Mucosa of gallbladder (tissue), 1 donor: ENCODE data around the gene MTCL3.

Experiments
- DNase-seq: peaks from one replicate; pipeline ENCODE4 v3.0.0-alpha.2; 2020; ENCODE audit warnings: low spot score
- donor health status: DM: no; HTN: no; CAD: no.

Gene MTCL3

DNA sequence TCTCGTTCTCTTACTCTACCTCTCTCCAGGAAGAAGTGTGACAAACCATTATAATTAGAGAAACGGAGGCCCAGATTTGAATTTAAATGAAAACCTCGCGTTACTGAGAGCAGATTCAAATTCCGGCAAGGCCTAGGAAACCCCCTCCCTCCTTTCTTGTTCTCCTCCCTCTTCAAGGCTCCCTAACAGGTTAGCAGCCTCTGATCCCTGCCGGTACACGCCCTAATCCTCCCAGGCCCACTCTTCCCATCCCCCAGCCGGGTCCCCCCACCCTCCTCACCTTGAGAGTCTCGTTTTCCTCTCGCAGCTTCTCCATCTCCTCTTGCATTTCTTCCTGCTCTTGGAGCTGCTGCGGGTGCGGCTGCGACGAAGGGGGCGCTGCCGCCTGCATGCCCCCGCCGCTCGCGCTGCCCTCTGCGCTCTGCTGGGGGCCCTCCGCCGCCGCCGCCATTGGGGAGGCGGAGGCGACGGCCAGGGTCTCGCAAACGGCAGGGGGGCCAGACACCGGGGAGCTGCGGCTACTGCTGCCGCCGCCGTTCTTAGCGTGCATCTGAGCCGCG, 3.8 kb downstream of the MTCL3 start:
- DNase-seq: no peak

DNA sequence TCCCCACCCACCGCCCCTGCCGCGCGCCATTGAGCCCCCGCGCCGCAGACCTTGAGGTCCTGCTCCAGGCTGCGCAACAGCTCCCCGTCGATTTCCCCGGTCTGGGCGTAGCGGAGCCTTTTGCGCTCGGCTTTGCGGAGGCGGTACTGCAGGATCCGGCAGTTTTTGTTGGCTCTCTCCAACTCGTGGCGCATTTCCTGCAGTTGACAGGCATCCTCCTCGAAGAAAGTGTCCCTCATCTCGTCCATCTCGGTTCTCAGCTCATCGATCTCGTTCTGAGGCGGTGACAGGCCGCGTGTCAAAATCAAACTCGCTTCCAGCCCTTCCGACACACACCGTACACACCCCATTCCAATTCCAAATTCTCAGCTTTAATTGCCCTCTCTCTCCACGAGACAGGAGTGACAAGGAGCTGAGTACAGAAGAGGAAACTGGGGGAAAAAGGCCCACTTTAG, 4.3 kb downstream of the MTCL3 start:
- DNase-seq: no peak

DNA sequence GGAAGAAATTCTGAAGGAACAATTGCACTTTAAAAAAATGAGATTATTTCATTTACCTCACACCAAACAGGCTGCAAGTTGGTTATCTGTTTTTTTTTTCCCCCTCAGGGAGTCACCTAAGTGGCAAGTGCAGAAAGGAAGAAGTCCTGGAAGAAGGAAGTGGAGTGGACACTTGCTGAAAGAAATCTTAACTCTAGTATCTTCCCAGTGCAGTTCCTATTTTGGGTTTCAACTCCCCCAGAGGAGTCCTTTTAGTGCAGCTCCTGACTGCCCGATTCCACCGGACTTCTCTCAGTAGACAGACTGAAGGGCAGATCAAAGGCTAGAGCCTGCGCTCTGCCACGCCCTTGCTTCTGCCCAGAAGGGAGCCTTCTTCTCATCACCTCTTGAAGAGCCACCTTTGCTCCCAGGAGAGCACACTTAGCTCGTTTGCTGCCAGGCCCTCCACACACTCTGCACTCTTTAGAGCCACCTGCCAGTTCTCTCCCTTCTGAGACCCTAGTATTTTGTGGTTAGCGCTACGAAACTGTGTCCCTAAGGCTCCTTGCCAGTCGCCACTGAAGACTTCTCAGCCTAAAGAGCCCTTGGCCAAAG, 4.9 kb downstream of the MTCL3 start:
- DNase-seq: no peak

DNA sequence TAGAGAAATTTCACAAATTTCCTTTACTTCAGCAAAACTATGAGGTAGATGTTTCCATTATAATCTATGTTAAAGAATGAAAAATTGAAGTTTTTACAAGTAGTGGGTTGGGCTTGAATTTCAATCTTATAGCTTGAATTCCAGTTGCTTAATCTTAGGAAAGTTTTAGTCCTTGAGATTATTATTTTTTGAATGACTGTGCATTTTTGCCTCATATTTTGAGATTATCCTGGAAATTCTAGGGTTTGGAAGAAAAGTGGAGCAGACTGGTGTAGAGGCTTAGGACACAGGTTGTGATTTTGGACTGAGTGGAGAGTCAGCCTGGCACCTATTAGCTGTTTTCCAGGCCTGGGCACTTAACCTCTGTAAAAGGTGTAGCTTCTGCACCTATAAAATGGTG, 5.7 kb downstream of the MTCL3 start:
- DNase-seq: no peak

DNA sequence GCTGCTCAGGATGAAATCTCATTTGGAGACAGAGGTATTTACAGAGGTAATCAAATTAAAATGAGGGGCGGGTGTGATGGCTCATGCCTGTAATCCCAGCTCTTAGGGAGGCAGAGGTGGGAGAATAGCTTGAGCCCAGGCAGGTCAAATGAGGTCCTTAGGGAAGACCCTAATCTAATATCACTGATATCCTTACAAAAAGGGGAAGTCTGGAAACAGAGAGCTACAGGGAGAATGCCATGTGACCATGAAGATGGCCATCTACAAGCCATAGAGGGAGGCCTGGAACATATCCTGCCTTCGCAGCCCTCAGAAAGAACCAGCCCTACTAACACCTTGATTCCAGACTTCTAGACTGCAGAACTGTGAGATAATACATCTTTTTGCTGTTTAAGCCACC, 8.3 kb downstream of the MTCL3 start:
- no peak for DNase-seq

DNA sequence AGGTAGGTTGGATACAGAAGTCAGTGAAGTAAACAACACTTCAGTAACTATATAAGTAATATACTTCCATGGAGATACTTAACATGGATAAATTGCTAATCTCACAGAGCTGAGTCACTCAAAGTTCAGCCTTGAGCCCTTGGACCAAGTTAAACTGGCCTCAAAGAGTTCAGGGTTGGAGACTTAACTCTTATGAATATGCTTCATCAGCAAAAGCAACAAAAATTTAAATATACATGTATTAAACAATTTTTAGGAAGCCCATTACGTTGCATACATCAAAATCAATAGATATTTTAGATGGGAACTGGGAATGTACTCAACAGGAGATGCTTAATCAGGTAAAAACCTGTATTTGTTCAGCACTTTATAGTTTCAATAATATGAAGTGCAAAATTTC, 12.2 kb downstream of the MTCL3 start:
- DNase-seq: no peak

DNA sequence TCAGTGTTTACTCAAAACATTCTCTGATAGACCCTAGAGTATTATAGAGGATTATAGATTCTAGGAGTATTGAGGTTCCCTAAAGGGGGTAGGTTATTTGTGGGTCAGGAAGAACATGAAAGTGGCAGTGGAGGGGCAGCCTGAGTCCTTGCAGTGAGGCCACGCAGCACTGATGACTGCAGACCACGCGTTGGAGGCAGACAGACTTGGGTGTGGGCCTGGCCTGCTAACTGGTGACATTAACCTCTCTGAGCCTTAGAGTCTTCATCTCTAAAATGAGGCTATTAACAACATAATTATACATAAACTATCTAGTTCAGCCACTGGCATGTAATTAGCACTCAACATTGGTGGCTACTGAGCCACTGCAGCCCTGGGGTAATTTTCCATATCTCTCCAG, 16.1 kb downstream of the MTCL3 start:
- no peak for DNase-seq

DNA sequence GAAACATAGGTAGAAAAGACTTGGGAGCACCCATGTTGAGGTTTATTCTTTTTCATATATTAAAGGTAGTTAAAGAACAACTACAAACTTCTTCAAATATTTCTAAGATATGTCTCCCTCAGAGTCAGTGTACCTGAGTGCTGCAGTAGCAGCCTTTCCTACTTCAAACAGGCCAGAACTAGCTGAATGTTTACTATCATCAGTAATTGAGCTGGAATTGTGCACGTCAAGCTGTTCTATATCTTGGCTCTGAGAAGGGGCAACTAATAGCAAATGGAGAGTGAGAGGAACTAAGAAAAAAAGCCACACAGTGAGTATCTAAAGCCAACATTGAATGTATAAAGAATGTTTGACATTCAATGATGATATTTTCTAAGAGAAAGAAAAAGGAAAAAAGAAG, 21.7 kb downstream of the MTCL3 start:
- DNase-seq: no peak

DNA sequence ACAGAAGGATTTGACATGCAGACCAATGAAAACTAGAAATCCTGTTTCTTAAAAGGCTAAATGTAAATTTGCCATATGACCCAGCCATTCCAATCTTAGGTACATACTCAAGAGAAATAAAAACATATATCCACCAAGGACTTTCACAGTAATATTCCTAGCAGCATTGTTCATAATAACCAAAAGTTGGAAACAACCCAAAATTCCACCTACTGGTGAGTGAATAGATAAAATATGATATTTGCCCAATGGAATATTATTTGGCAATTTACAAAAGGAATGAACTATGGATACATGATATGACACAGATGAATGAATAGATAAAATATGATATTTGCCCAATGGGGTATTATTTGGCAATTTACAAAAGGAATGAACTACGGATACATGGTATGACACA, 22.7 kb downstream of the MTCL3 start:
- no peak for DNase-seq

DNA sequence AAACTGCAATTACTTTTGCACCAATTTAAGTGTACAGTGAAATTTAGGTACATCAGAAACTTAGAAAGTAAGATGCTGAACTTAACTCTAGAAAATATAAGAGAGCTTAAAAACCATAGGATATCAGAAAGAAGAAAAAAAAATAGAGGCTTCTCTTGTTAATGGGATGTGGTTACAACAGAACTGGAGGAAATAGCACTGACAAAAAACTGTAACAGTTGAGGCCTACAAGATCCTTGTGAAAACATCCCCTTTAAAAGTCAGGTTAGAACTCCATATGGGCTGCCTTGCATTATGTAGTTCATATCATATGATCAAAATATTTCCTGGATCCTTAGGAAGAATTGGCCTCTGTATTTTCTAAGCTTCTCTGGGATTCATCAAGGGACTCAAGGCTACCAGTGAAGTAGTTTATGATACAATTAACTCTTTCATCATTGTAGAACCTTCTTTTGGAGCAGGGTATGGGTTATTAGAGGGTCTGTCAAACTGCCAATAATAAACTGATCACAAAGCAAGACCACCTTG, 24.8 kb downstream of the MTCL3 start:
- no peak for DNase-seq

DNA sequence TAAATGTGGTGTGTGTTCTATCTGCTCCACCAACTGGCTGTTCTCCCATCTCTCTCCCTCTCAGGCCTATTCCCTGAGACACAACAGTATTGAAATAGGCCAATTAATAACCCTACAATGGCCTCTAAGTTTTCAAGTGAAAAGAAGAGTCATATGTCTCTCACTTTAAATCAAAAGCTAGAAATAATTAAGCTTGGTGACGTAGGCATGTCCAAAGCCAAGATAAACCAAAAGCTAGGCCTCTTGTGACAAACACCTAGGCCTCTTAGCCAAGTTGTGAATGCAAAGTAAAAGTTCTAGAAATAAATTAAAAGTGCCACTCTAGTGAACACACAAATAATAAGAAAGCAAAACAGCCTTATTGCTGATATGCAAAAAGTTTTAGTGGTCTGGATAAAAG, 29.9 kb downstream of the MTCL3 start:
- no peak for DNase-seq

DNA sequence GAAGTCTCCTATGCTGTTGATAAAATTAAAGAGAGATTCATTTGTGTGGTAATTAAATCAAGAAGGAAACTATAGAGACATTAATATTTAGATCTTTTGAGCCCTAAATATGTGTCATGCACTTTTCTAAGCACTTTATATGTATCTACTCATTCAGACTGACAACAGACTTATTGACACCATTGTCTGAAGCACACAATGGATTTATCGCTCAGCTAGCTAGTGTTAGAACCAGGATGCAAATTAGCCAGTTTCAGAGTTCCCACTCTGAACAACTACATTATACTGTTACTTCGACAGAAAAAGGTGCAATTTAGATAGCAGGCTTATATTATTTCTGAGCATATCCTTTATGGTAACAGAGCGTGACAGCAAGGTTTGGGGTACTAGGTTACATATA, 32.2 kb downstream of the MTCL3 start:
- no peak for DNase-seq

DNA sequence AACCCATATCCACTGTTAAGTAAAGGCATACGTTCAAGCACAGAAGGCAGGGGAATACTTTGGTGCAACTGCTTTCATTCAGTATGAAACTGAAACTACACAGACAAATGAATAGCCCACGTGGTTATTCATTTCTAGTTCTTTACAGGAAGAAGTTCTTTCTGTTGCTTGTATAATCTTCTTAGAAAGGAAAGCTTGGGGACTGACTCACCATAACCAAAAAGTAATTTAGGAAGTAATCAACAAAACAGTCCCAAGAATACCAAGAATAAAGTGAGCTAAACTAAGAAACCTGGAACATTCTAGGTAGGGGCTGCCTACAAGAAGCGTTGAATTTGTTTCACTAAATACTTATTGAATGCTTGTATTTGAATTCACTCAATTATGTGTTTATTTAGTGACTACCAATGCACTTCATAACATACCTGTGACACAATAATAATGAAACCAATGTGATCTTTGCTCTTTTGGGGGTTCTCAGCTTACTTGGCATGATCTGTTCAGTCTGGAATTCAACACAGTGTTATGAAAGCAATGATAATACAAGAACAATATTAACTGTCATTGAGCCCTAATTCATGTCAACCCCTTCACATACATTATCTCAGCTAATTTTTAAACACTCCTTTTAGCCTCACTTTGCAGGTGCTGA, 34.8 kb downstream of the MTCL3 start:
- no peak for DNase-seq

DNA sequence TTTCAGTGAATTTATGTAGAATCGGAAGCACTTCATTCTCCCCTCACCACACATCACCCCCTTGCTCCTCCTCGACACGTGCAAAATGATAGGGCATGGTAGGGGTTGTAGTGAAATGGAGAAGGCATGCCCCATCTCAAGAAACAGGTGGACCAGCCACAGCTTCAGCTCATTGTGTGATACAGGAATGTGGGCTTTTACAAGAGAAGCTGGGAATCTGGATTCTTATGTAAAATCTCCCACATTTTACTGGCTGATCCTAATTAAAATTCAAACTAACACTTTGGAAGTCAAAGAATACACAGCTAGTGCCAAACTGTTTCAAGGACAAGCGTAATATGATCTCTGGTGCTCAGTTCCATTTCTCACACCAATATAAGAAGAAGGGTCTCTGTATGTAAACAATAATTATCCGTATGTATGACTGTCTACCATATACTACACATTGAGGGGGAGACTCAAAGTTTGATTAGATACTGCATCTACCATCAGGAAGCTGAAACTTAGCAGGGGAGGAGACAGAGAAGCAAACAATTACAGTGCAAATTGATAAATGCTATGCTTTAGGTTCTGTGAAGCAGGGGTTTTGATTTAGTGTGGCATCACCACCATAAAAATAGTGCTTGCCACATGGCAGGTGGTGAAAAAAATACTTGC, 35.6 kb downstream of the MTCL3 start:
- no peak for DNase-seq

DNA sequence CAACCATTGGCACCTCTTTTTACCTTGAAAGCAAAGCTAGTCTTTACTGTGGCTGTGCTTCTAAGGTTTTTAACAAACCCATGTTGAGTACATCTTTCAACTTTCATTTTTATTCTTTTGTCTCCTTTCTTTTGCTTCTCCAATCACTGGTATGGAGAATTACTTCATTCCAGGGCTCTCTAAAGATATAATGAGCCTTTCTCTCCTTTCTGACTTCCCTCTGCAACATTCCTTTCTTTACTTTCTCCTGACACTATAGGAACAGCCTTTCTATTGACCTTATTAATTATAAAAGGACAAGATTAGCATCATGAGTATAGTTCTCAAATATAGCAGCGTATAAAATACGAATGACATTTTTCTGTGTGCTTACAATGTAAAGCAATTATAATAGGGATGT, 36.8 kb downstream of the MTCL3 start:
- DNase-seq: no peak

DNA sequence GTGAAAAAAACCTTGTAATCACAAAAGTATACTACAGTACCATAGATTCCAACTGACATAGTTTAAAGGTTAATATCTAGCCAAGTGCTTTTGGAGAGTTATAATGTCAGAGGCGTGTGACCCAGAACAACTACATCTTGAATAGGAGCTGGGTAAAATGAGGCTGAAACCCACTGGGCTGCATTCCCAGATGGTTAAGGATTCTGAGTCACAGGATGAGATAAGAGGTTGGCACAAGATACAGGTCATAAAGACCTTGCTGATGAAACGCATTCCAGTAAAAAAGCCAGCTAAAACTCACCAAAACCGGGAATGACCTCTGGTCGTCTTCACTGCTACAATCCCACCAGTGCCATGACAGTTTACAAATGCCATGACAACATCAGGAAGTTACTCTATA, 37.5 kb downstream of the MTCL3 start:
- no peak for DNase-seq

DNA sequence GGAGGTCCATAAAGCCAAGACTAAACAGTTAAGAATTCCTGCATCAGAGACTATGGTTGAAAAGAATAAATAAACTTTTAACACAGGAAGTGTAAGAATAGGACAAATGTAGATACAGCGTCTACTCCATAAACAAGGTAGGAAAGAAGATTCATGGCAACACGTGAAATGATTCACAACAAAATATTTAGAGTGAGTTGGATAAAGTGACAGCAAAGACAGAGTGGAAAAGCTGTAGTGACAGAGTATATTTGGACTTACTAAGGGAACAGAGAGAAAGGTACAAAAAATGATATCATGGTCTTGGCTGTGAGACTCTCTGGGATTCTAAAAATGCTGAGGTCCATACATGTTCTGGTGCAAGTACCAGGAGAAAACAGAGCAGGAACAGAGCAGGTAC, 38.0 kb downstream of the MTCL3 start:
- DNase-seq: no peak

DNA sequence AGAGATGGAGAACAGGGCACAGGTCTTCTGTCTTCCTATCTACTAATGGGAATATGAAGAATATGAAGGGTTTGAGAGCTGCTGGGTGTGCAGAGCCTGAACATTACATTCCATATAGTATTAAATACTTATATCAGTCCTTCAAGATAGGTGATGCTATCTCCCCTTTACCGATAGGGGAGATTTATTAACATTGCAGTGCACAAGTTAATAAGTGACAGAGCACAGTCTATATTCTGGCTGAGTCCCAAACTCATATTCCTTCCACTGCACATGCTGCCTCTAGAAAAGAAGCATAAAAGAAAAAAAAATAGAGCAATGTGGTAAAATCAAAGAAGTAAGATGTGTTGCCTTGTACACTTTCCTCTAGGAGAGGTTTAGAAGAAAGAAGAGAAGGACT, 41.5 kb downstream of the MTCL3 start:
- no peak for DNase-seq

DNA sequence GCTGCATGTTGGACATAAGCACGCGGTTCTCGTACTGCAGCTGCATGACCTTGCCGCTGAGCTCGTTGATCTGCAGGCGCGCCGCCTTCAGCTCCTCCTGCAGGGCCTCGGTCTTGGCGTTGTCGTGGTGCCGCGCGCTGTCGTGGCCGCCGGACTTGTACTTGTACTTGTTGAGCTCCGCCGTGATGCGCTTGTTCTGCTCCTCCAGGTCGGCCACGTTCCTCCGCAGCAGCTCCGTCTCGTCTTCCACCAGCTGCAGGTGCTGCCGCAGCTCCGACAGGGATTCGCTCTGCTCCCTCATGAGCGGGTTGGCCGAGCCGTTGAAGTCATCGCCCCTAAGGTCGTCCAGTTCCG, 43.3 kb downstream of the MTCL3 start:
- DNase-seq: no peak

DNA sequence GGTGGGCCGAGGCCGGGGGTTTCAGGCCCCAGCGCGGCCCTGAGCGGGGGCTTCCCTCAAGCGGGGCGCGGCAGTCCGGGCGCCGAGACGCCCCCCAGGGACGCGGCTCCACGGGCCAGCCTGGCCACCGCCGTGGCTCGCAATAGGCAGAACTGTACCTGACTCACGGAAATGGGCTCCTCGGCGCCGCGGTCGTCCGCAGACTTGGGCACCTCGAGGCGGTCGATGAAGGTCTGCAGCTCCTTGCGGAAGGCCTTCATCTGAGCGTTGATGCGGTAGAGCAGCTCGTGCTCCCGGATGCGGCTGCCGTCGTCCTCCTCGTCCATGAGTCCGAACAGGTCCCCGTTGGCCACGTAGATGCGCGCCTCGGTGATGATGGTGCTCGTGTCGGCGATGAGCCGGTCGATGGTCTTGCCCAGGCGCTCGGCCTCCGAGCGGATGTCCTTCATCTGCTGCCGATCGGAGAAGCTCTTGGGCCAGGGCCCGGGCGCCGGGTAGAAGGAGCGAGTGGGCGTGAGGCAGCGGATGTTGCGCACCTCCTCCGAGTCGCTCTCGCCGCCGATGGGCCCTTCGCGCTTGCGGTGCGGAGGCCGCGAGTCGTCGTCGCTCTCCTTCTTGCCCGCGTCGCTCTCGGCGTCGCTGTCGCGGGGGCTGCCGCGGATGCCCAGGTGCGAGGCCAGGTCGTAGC, 43.9 kb downstream of the MTCL3 start:
- DNase-seq: no peak

DNA sequence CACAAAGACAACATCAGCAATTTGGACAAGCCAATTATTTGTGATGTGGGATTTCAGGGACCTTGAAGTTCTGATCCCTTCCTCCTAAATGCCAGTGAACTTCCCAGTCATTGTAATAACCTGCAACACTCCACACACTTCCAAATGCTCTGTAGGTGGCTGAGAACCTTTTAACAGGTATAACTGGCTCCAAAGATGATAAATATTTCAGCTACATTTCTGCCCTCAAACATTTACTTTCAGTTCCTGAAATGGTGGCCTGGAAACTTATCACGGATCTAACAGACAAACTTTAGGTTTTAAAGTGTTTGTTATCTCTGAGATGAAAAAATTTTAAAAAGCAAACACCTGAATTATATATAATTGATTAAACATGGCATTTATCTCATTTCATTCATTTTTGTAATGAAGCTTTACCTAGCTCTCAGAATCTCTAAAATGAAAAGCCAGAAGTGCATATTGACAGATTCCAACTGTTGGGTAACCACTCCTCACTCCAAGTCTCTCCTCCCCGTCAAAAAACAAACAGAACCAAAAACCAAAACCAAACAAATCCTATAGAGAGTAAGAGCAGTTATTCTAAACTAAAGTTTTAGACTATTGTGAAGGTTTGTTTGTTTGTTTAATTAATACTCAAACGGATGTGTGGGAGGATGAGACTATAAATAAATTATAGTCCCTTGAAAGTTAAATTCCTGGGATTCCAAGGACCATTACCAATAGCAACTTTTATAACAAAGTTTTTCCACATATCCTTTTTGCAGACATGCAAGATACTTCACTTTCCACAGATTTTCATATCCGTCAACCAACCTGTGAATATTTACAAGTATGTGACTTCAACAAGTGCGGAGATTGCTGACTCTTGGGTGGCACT, 47.5 kb downstream of the MTCL3 start:
- DNase-seq: no peak

DNA sequence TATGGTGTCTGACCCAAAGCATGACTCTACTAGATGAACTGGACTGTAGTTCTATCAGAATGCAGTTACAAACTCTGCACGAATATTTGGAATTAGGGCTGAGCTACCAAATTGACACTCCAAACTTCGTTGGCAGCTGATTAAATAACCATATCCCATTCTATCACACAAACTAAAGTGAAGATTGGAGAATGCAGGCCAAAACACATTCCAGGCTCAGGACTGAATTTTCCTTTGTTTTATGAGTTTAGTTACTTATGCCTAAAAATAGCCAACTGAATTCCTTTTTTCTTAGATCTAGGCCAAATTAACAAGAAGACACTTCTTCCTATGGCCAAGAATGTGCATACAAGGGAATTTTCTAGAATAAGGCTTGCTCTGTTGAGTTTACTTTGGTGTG, 50.2 kb downstream of the MTCL3 start:
- DNase-seq: no peak
